C4-2B (cell line): ENCODE results near the gene EEPD1.

Source experiments
- ZFX ChIP-seq: fragments of 450-650 bp; IDR thresholded peaks from 2 replicates; pipeline ENCODE4 v1.6.1; 2017
- TF ChIP-seq, protein P1 (sequence below): fragments of 450-650 bp; conservative IDR thresholded peaks from 2 replicates; pipeline ENCODE4 v1.5.1; 2017; ENCODE audit warnings: mild to moderate bottlenecking

DNA sequence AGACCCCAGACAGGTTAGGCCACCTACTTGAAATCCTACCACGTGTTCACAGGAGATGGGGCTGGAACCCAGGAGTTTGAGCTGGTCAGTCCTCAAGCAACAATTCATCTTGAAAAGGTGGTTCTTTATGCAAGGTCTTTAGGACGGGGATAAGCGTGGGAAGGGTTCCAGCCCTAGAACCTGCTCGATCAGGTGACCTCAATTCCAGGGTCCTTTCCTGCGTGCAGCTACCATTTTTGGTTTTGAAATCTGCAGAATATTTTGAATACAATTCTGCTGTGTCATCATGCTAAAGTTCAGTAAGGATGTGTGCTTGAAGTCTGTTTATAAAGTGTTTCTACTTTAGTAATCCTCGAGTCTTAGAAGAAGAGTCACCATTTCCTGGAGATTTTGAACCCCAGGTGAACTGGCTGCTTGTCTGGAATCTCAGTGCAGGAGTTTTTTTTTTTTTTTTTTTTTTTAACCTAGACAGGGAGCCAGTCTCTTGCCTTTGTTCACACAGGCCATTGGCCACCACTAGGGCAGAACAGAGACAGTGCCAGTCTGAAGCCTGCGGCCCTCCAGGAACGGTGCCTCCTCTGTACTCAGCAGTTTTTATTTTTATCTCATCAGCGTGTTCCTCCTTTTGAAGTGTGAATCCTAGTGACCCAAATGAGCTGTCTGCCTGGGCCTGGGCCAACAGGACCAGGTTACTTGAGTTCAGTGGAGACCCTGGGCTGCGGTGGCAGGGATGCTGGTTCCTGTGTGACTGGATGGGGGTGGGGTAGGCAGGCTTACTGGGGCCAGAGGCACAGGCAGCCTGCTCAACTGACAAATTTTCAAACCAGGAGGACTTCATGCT is 54.6 kb downstream of the EEPD1 start:
- TF ChIP-seq, protein P1, sequence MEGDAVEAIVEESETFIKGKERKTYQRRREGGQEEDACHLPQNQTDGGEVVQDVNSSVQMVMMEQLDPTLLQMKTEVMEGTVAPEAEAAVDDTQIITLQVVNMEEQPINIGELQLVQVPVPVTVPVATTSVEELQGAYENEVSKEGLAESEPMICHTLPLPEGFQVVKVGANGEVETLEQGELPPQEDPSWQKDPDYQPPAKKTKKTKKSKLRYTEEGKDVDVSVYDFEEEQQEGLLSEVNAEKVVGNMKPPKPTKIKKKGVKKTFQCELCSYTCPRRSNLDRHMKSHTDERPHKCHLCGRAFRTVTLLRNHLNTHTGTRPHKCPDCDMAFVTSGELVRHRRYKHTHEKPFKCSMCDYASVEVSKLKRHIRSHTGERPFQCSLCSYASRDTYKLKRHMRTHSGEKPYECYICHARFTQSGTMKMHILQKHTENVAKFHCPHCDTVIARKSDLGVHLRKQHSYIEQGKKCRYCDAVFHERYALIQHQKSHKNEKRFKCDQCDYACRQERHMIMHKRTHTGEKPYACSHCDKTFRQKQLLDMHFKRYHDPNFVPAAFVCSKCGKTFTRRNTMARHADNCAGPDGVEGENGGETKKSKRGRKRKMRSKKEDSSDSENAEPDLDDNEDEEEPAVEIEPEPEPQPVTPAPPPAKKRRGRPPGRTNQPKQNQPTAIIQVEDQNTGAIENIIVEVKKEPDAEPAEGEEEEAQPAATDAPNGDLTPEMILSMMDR, result no peak
- TF ChIP-seq ZFX, result no peak
